ENCODE data around the gene ISL1.

DNA sequence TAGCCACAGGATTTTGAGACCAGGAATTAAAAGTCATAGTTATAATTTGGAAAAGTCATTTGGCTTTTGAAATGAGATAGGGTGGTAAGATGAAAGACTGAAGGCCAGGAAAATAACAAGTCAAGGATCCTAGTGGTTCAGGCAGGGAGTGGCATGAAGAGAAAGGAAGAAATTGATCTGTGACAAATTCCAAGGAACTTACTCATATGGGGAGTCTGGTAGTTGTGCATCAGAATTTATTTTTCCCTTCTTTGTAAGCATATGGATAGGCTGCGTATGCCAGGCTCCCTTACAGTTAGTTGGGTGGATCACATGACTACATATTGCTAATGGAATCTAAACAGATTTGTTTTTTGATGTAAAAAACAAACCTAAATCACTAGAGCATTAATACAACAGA, 21.0 kb downstream of the ISL1 start:
- TF ChIP-seq, protein P1, sequence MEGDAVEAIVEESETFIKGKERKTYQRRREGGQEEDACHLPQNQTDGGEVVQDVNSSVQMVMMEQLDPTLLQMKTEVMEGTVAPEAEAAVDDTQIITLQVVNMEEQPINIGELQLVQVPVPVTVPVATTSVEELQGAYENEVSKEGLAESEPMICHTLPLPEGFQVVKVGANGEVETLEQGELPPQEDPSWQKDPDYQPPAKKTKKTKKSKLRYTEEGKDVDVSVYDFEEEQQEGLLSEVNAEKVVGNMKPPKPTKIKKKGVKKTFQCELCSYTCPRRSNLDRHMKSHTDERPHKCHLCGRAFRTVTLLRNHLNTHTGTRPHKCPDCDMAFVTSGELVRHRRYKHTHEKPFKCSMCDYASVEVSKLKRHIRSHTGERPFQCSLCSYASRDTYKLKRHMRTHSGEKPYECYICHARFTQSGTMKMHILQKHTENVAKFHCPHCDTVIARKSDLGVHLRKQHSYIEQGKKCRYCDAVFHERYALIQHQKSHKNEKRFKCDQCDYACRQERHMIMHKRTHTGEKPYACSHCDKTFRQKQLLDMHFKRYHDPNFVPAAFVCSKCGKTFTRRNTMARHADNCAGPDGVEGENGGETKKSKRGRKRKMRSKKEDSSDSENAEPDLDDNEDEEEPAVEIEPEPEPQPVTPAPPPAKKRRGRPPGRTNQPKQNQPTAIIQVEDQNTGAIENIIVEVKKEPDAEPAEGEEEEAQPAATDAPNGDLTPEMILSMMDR (IDR thresholded peaks at IDR 0.05): no peak
- TF ChIP-seq POLR2A (IDR thresholded peaks at IDR 0.05) (no peak), EP300 (IDR thresholded peaks at IDR 0.05) (no peak)
